ENCODE data around the gene TRMT11. TPM values are rescaled to one million over a fixed set of nuclear protein-coding genes. Genes with fewer than 3 reads are reported as not detected.
A peak's percentile ranks its signal among the peaks of the same experiment; 100 is the strongest.

Gene TRMT11
- total and polyA plus RNA-seq, 10 of the 15 experiments (the other 5 are each of a cell fraction or from before 2014, with no cell fraction given) = 34.0 to 81.1 (median 43.7) TPM

- TF ChIP-seq ZBTB33 (IDR thresholded peaks at IDR 0.05) (no peak), CREB1 (IDR thresholded peaks at IDR 0.05; ENCODE audit: low read depth) (peak; percentile 55; the same call in 1 of the 2 replicates), MYB (IDR thresholded peaks at IDR 0.05; ENCODE audit: borderline replicate concordance, low read depth, low read length) (no peak), PKNOX1 (IDR thresholded peaks at IDR 0.05) (no peak), ASH2L (IDR thresholded peaks at IDR 0.05; ENCODE audit: borderline replicate concordance, low read depth) (no peak), ZNF622 (IDR thresholded peaks at IDR 0.05) (no peak), DPF2 (IDR thresholded peaks at IDR 0.05) (peak; percentile 67), SIN3A (IDR thresholded peaks at IDR 0.05; ENCODE audit: low read depth, low read length) (0 out of 2 replicates have a peak, but pooled peaks have one; percentile 30), HCFC1 (IDR thresholded peaks at IDR 0.05; ENCODE audit: low read length) (peak; percentile 52; the same call in 1 of the 2 replicates), ZZZ3 (IDR thresholded peaks at IDR 0.05; ENCODE audit: control insufficient read depth, insufficient read length, low read depth) (no peak), ZNF207 (IDR thresholded peaks at IDR 0.05; ENCODE audit: borderline replicate concordance) (peak; percentile 41; the same call in 1 of the 2 replicates), MTA2 (IDR thresholded peaks at IDR 0.05; ENCODE audit: low read depth) (0 out of 2 replicates have a peak, but pooled peaks have one; percentile 9), EGR1 (IDR thresholded peaks at IDR 0.05; ENCODE audit: borderline replicate concordance in 1 of 2, low read depth in 2 of 2, low read length in 2 of 2) (no peak), CBFB (IDR thresholded peaks at IDR 0.05; ENCODE audit: low read depth) (0 out of 2 replicates have a peak, but pooled peaks have one; percentile 72), ZBTB11 (CRISPR knock-in tag; IDR thresholded peaks at IDR 0.05) (peak; percentile 70; the same call in 1 of the 2 replicates), EED (IDR thresholded peaks at IDR 0.05; ENCODE audit: low read depth) (peak; percentile 93)
- TF ChIP-seq, protein P1, sequence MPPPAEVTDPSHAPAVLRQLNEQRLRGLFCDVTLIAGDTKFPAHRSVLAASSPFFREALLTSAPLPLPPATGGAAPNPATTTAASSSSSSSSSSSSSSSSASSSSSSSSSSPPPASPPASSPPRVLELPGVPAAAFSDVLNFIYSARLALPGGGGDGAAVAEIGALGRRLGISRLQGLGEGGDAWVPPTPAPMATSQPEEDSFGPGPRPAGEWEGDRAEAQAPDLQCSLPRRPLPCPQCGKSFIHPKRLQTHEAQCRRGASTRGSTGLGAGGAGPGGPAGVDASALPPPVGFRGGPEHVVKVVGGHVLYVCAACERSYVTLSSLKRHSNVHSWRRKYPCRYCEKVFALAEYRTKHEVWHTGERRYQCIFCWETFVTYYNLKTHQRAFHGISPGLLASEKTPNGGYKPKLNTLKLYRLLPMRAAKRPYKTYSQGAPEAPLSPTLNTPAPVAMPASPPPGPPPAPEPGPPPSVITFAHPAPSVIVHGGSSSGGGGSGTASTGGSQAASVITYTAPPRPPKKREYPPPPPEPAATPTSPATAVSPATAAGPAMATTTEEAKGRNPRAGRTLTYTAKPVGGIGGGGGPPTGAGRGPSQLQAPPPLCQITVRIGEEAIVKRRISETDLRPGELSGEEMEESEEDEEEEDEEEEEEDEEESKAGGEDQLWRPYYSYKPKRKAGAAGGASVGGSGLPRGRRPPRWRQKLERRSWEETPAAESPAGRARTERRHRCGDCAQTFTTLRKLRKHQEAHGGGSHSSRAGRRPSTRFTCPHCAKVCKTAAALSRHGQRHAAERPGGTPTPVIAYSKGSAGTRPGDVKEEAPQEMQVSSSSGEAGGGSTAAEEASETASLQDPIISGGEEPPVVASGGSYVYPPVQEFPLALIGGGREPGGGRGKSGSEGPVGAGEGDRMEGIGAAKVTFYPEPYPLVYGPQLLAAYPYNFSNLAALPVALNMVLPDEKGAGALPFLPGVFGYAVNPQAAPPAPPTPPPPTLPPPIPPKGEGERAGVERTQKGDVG (CRISPR knock-in tag; IDR thresholded peaks at IDR 0.05) = no peak
- TF ChIP-seq, protein P2, sequence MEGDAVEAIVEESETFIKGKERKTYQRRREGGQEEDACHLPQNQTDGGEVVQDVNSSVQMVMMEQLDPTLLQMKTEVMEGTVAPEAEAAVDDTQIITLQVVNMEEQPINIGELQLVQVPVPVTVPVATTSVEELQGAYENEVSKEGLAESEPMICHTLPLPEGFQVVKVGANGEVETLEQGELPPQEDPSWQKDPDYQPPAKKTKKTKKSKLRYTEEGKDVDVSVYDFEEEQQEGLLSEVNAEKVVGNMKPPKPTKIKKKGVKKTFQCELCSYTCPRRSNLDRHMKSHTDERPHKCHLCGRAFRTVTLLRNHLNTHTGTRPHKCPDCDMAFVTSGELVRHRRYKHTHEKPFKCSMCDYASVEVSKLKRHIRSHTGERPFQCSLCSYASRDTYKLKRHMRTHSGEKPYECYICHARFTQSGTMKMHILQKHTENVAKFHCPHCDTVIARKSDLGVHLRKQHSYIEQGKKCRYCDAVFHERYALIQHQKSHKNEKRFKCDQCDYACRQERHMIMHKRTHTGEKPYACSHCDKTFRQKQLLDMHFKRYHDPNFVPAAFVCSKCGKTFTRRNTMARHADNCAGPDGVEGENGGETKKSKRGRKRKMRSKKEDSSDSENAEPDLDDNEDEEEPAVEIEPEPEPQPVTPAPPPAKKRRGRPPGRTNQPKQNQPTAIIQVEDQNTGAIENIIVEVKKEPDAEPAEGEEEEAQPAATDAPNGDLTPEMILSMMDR (IDR thresholded peaks at IDR 0.05 in 2 of 3, conservative IDR thresholded peaks at IDR 0.05 in 1 of 3; ENCODE audit: control insufficient read depth in 2 of 3, extremely low read depth in 1 of 3, insufficient read depth in 1 of 3, low read depth in 3 of 3, low read length in 3 of 3) = no peak
Observed at GRCh38 chr6:125986301-125987025, at the start of gene TRMT11 (continued).
